Upper lobe of left lung (tissue), 6 donors: ENCODE measurements around the gene DYRK3. TPM values are rescaled to one million over a fixed set of nuclear protein-coding genes. Genes with fewer than 3 reads are reported as not detected.

ENCODE experiments used
- ATAC-seq, 2 donors: fragments of 200-7000 bp; cut with Tn5 transposase; one replicate each; pipeline ENCODE4 v1.9.1; 2022; ENCODE audit warnings: mild to moderate bottlenecking in 2 of 2, moderate library complexity in 2 of 2; ENCODE audit not compliant: low FRiP score in 2 of 2
- DNase-seq, 2 donors: peaks; one replicate each; pipeline ENCODE4 v3.0.0-alpha.2; 2019 to 2020
- H3K27ac ChIP-seq, 4 donors: fragments of 200-600 bp; sonication (generic); one replicate each; pipeline ENCODE4 v1.5.1; 2016 to 2019
- H3K27me3 ChIP-seq, 4 donors: fragments of 200-600 bp; sonication (generic); one replicate each; pipeline ENCODE4 v1.5.1; 2017 to 2019
- H3K36me3 ChIP-seq, 4 donors: fragments of 200-600 bp; sonication (generic); one replicate each; pipeline ENCODE4 v1.5.1; 2016 to 2019
- H3K4me1 ChIP-seq, 4 donors: fragments of 200-600 bp; sonication (generic); one replicate each; pipeline ENCODE4 v1.5.1; 2018 to 2019
- H3K4me3 ChIP-seq, 4 donors: fragments of 200-600 bp; sonication (generic); one replicate each; pipeline ENCODE4 v1.5.1; 2017 to 2019; ENCODE audit warnings: mild to moderate bottlenecking in 2 of 4, moderate library complexity in 1 of 4
- H3K9me3 ChIP-seq, 4 donors: fragments of 200-600 bp; sonication (generic); one replicate each; pipeline ENCODE4 v1.5.1; 2018 to 2019
- EP300 ChIP-seq, 4 donors: sonication (generic); formaldehyde crosslinking; IDR thresholded peaks; one replicate each; pipeline ENCODE4 v1.5.1; 2017; ENCODE audit warnings: antibody characterized with exemption in 4 of 4, control low read depth in 2 of 4
- POLR2A ChIP-seq, 4 donors: fragments of 450-650 bp; IDR thresholded peaks; one replicate each; pipeline ENCODE4 v1.5.1; 2016 to 2017; ENCODE audit warnings: antibody characterized with exemption in 4 of 4, mild to moderate bottlenecking in 2 of 4
- POLR2AphosphoS5 ChIP-seq, 2 donors: sonication (generic); formaldehyde crosslinking; IDR thresholded peaks; one replicate each; pipeline ENCODE4 v1.5.1; 2017; ENCODE audit warnings: antibody characterized with exemption in 2 of 2
- WGBS, 2 donors: methylation state at CpG; one replicate each; pipeline ENCODE4 v1.1.5; 2017 to 2018; 5-methylcytosine and 5-hydroxymethylcytosine counted together
- total RNA-seq, 6 donors: library from RNA; depleted of rRNA in 4 of 6; stranded (reverse); fragments of >200 nt in 4 of 6; gene quantifications; one replicate each; pipeline versions ENCODE4 v1.1.0 to v1.2.1, GENCODE V29; 2016 to 2021
- TF ChIP-seq, protein P1 (sequence below), 6 experiments: fragments of 450-650 bp in 4 of 6; fragments of 200-600 bp in 2 of 6; sonication (generic) in 2 of 6; IDR thresholded peaks; one replicate each; pipeline ENCODE4 v1.5.1; 2016 to 2019; ENCODE audit warnings: antibody characterized with exemption in 6 of 6
- donor health status: DM: no; HTN: no; CAD: no; lungs with moderate emphysema.
- donor health status: DM: no; HTN: yes; CAD: no; lungs with severe emphysema.

The DYRK3 gene
- total RNA-seq, 6 donors from 2014 or later = 4.1 to 20.7 (median 7.0) TPM

- Histone ChIP-seq H3K4me3 (no peak overlapping the region), H3K36me3 (no peaks in the 10 kb centered on the region), H3K4me1 (peaks cover 10 to 21% (median 16%) of the 10 kb centered on the region in 4 donors), H3K9me3 (no peaks in the 10 kb centered on the region), H3K27ac (no peak overlapping the region), H3K27me3 (no peaks in the 10 kb centered on the region)
- TF ChIP-seq POLR2AphosphoS5 (IDR thresholded peaks at IDR 0.05) (no peak), POLR2A (IDR thresholded peaks at IDR 0.05) (no peak)
- ATAC-seq (no peak), DNase-seq (no peak)
- WGBS, 2 donors = 63 to 64% methylated on average over 6 of the region's 6 CpGs
Measured at GRCh38 chr1:206664740-206665139, 29.4 kb downstream of the DYRK3 start.

GRCh38 chr1:206666031-206666561 lies 30.8 kb downstream of the DYRK3 start:
- ATAC-seq = no peak
- H3K27me3 ChIP-seq = no peaks in the 10 kb centered on the region
- H3K36me3 ChIP-seq = no peaks in the 10 kb centered on the region
- H3K9me3 ChIP-seq = no peaks in the 10 kb centered on the region
- no peak overlapping the region for H3K4me3 ChIP-seq
- H3K4me1 ChIP-seq = peaks cover 10 to 21% (median 16%) of the 10 kb centered on the region in 4 donors
- 90 to 94% methylated on average over 3 of the region's 3 CpGs for WGBS, 2 donors
- no peak for TF ChIP-seq POLR2AphosphoS5 (IDR thresholded peaks at IDR 0.05)
- TF ChIP-seq, protein P1, sequence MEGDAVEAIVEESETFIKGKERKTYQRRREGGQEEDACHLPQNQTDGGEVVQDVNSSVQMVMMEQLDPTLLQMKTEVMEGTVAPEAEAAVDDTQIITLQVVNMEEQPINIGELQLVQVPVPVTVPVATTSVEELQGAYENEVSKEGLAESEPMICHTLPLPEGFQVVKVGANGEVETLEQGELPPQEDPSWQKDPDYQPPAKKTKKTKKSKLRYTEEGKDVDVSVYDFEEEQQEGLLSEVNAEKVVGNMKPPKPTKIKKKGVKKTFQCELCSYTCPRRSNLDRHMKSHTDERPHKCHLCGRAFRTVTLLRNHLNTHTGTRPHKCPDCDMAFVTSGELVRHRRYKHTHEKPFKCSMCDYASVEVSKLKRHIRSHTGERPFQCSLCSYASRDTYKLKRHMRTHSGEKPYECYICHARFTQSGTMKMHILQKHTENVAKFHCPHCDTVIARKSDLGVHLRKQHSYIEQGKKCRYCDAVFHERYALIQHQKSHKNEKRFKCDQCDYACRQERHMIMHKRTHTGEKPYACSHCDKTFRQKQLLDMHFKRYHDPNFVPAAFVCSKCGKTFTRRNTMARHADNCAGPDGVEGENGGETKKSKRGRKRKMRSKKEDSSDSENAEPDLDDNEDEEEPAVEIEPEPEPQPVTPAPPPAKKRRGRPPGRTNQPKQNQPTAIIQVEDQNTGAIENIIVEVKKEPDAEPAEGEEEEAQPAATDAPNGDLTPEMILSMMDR (IDR thresholded peaks at IDR 0.05) = no peak
- no peak overlapping the region for H3K27ac ChIP-seq
- no peak for DNase-seq

GRCh38 chr1:206666954-206667665 lies 31.8 kb downstream of the DYRK3 start:
- H3K27ac ChIP-seq = no peak overlapping the region
- TF ChIP-seq EP300 (IDR thresholded peaks at IDR 0.05) = no peak
- TF ChIP-seq POLR2A (IDR thresholded peaks at IDR 0.05) = no peak
- no peak for TF ChIP-seq POLR2AphosphoS5 (IDR thresholded peaks at IDR 0.05)
- TF ChIP-seq, protein P1 (IDR thresholded peaks at IDR 0.05) = no peak
- H3K27me3 ChIP-seq = no peaks in the 10 kb centered on the region
- no peak overlapping the region for H3K4me3 ChIP-seq
- H3K9me3 ChIP-seq = no peaks in the 10 kb centered on the region
- no peak for DNase-seq
- no peak for ATAC-seq
- no peaks in the 10 kb centered on the region for H3K36me3 ChIP-seq
- 77 to 79% methylated on average over 4 to 5 of the region's 5 CpGs for WGBS, 2 donors
- H3K4me1 ChIP-seq = peaks cover 14 to 27% (median 21%) of the 10 kb centered on the region in 4 donors

DNA sequence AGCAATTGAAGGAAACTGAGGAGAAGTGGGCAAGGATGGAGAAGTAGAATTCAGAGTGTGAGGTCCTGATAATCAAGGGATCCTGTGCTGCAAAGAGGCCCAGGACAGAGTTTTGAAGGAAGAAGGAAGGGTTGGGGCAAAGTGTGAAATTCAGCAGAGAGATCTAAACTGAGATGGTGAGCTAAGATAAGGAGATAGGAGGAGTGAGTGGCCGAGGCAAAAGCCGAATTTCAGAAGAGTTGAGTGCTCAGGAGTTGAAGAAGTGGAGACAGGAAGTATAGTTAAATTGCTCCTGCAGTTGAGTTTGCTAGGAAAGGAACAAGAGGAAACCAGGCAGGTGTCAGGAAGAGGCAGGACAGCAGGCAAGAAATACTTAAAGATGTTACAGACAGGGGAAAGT lies 33.0 kb downstream of the DYRK3 start:
- Histone ChIP-seq H3K4me1 (peaks cover 25 to 31% (median 26%) of the 10 kb centered on the region in 4 donors), H3K27ac (no peak overlapping the region), H3K4me3 (no peak overlapping the region), H3K27me3 (no peaks in the 10 kb centered on the region), H3K36me3 (no peaks in the 10 kb centered on the region), H3K9me3 (no peaks in the 10 kb centered on the region)
- 31 to 34% methylated on average over 2 of the region's 2 CpGs for WGBS, 2 donors
- ATAC-seq (no peak), DNase-seq (no peak)
- TF ChIP-seq EP300 (IDR thresholded peaks at IDR 0.05) = no peak
- no peak for TF ChIP-seq POLR2AphosphoS5 (IDR thresholded peaks at IDR 0.05)
- TF ChIP-seq, protein P1 (IDR thresholded peaks at IDR 0.05) = no peak
- no peak for TF ChIP-seq POLR2A (IDR thresholded peaks at IDR 0.05)

DNA sequence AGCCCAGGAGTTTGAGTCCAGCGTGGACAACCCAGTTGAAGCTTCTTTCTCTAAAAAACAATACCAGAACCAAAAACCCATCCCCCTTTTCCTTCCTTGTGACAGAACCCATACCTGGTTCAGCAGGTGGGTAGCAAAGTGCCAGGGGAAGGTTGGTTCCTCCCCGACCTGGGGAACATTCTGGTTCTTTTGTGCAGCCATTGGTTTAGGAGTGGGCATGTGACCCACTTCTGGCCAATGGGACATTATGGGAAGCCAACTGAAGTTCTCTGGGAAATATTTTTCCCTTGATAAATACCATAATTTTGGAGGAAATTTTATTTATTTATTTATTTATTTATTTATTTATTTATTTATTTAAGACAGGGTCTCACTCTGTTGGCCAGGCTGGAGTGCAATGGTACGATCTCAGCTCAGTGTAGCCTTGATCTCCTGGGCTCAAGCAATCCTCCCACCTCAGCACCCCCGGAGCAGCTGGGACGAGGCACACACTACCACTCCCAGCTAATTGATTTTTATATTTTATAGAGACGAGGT lies 33.6 kb downstream of the DYRK3 start:
- no peaks in the 10 kb centered on the region for H3K36me3 ChIP-seq
- ATAC-seq (no peak), DNase-seq (no peak)
- no peak overlapping the region for H3K27ac ChIP-seq
- no peak overlapping the region for H3K4me3 ChIP-seq
- TF ChIP-seq POLR2A (IDR thresholded peaks at IDR 0.05) = no peak
- no peak for TF ChIP-seq EP300 (IDR thresholded peaks at IDR 0.05)
- TF ChIP-seq, protein P1 (IDR thresholded peaks at IDR 0.05) = no peak
- no peak for TF ChIP-seq POLR2AphosphoS5 (IDR thresholded peaks at IDR 0.05)
- H3K9me3 ChIP-seq = no peaks in the 10 kb centered on the region
- H3K27me3 ChIP-seq = no peaks in the 10 kb centered on the region
- peaks cover 21 to 28% (median 26%) of the 10 kb centered on the region in 4 donors for H3K4me1 ChIP-seq
- 96% methylated on average over 6 of the region's 6 CpGs for WGBS, 2 donors
